Kidney (tissue), 14 donors: Measurements from ENCODE around the gene IDH3G. TPM values are rescaled to one million over a fixed set of nuclear protein-coding genes. Genes with fewer than 3 reads are reported as not detected.

ENCODE experiments used
- DNase-seq, 5 donors: peaks; one replicate each; pipeline ENCODE4 v3.0.0-alpha.2; 2013 to 2020
- FAIRE-seq: peaks from 2 replicates; lab custom pipeline; 2012; peaks lifted over from hg19 to GRCh38; lab: Jason Lieb, UNC
- H3K27ac ChIP-seq, 2 donors: one replicate each; pipeline ENCODE4 v1.7.0; 2013; ENCODE audit warnings: low read depth in 2 of 2, low read length in 2 of 2, inconsistent platforms in 1 of 2
- H3K27me3 ChIP-seq: one replicate; pipeline ENCODE4 v1.7.1; 2013; ENCODE audit warnings: low read length, inconsistent platforms; ENCODE audit not compliant: control insufficient read depth, insufficient read depth
- H3K36me3 ChIP-seq, 3 donors: one replicate each; pipeline versions ENCODE4 v1.7.0 to v1.7.1; 2013; ENCODE audit warnings: low read length in 3 of 3, control low read depth in 1 of 3, inconsistent platforms in 1 of 3; ENCODE audit not compliant: insufficient read depth in 3 of 3, control insufficient read depth in 2 of 3
- H3K4me1 ChIP-seq, 3 donors: one replicate each; pipeline versions ENCODE4 v1.7.0 to v1.7.1; 2013; ENCODE audit warnings: low read length in 3 of 3, inconsistent platforms in 1 of 3, low read depth in 1 of 3; ENCODE audit not compliant: control insufficient read depth in 2 of 3, insufficient read depth in 2 of 3
- H3K4me3 ChIP-seq, 3 donors: one replicate each; pipeline versions ENCODE4 v1.7.0 to v1.8.1; 2013; ENCODE audit warnings: low read length in 3 of 3, control low read depth in 1 of 3, inconsistent platforms in 1 of 3
- H3K9ac ChIP-seq, 3 donors: one replicate each; pipeline versions ENCODE4 v1.7.0 to v1.7.1; 2013; ENCODE audit warnings: low read length in 3 of 3, control low read depth in 1 of 3, inconsistent platforms in 1 of 3
- H3K9me3 ChIP-seq, 3 donors: one replicate each; pipeline versions ENCODE4 v1.7.0 to v1.7.1; 2013; ENCODE audit warnings: low read length in 3 of 3, control low read depth in 1 of 3, inconsistent platforms in 1 of 3; ENCODE audit not compliant: control insufficient read depth in 2 of 3, insufficient read depth in 1 of 3
- CTCF ChIP-seq: IDR thresholded peaks from 3 replicates; pipeline ENCODE4 v1.5.1; 2012; ENCODE audit warnings: mild to moderate bottlenecking, moderate library complexity, borderline replicate concordance; ENCODE audit not compliant: insufficient read depth; ENCODE audit errors: extremely low read depth
- intact Hi-C: fragments of 100-400 bp; cut with DNase I; formaldehyde crosslinking; loops from one replicate; pipeline ENCODE4 v1.11.1; 2022
- polyA plus RNA-seq: library from polyadenylated mRNA; stranded (reverse); fragments of 350-450 nt; fragmentation: Illumina TruSeq; extraction: RNeasy Lipid Tissue Mini Kit (QIAGEN cat#74804); gene quantifications from one replicate; pipeline ENCODE4 v1.2.3, GENCODE V29; 2014; ENCODE audit warnings: low read depth, low replicate concordance; ENCODE audit not compliant: insufficient read depth
- total RNA-seq: library from RNA; stranded (reverse); fragmentation: NEBNext Ultra II Directional; extraction: Animal tissue kit (Norgen Biotek cat#: 25700); gene quantifications from one replicate; pipeline ENCODE4 v1.2.1, GENCODE V29; 2021
- donor health status: control.
- donor health status: control.
- donor health status: control.
- donor health status: control.
- donor health status: control.
- donor health status: DM: yes; HTN: yes; CAD: no.
- donor health status: Normal renal cell carcinoma (clear cell type).

IDH3G gene
- total and polyA plus RNA-seq, 2 donors from 2014 or later, result 62.1 to 100 TPM

GRCh38 chrX:153777261-153778090 lies 16.7 kb downstream of the IDH3G start:
- Histone ChIP-seq H3K27ac (no peak overlapping the region), H3K4me3 (no peak overlapping the region), H3K27me3 (no peaks in the 10 kb centered on the region), H3K36me3 (no peaks in the 10 kb centered on the region), H3K4me1 (no peaks in the 10 kb centered on the region), H3K9ac (no peak overlapping the region), H3K9me3 (no peaks in the 10 kb centered on the region)
- TF ChIP-seq CTCF, result no peak
- DNase-seq, result peak in 2 of 5 donors; percentile 33 to 55
- intact Hi-C loops, result no loop called here
- FAIRE-seq, result no peak

GRCh38 chrX:153776611-153777045 lies 17.5 kb downstream of the IDH3G start:
- no peak for TF ChIP-seq CTCF
- Histone ChIP-seq H3K27ac (no peak overlapping the region), H3K9ac (no peak overlapping the region), H3K4me3 (no peak overlapping the region), H3K36me3 (no peaks in the 10 kb centered on the region), H3K4me1 (no peaks in the 10 kb centered on the region), H3K9me3 (no peaks in the 10 kb centered on the region), H3K27me3 (no peaks in the 10 kb centered on the region)
- no peak for FAIRE-seq
- intact Hi-C loops, result no loop called here
- DNase-seq, result peak in 1 of 5 donors; percentile 49

GRCh38 chrX:153776120-153776599 lies 18.0 kb downstream of the IDH3G start:
- intact Hi-C loops, result no loop called here
- DNase-seq, result peak in 2 of 5 donors; percentile 32 to 41
- Histone ChIP-seq H3K27me3 (no peaks in the 10 kb centered on the region), H3K27ac (no peak overlapping the region), H3K4me3 (no peak overlapping the region), H3K4me1 (no peaks in the 10 kb centered on the region), H3K9me3 (no peaks in the 10 kb centered on the region), H3K9ac (no peak overlapping the region), H3K36me3 (no peaks in the 10 kb centered on the region)
- no peak for TF ChIP-seq CTCF
- FAIRE-seq, result no peak
